DMS153 (cell line): ENCODE data around the gene MTREX.
A peak's percentile ranks its signal among the peaks of the same experiment; 100 is the strongest.

ENCODE experiments used
- DNase-seq: peaks from one replicate; lab custom pipeline; 2025; lab: John Stamatoyannopoulos, UW

MTREX gene

DNA sequence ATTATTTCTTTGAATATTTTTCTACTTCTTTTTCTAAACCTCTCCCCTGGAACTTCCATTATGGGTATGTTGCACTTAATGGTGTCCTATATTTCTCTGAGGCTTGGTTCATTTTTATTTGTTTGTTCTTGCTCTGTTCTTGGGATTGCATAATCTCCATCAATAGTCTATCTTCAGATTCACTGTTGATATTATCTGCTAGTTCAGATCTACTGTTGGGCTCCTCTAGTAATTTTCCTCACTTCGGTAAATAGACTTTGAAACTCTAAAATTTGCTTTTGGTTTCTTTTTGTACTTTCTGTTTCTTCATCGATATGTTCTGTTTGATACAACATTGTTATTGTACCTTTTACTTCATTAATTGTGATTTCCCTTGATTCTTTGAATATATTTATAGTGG, 76.3 kb downstream of the MTREX start:
- DNase-seq: no peak

DNA sequence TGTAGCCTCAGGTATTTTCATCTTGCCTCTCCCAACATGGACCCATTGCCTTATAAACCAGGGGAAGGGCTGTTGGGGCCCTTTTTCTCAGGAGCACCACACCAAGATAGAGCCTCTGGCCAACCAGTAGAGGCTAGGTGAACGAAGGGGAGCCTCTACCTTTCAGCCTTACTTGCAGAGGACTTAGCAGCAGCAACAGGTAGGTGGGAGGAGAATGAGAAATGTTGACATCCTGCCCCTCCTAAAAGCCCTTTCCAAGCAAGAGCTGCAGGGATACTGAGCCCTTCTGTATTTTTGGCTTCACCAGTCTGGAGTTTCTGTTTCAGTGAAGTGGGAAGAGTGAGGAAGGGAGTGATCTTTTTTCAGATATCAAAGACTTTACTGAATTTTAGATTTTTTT, 77.4 kb downstream of the MTREX start:
- no peak for DNase-seq

DNA sequence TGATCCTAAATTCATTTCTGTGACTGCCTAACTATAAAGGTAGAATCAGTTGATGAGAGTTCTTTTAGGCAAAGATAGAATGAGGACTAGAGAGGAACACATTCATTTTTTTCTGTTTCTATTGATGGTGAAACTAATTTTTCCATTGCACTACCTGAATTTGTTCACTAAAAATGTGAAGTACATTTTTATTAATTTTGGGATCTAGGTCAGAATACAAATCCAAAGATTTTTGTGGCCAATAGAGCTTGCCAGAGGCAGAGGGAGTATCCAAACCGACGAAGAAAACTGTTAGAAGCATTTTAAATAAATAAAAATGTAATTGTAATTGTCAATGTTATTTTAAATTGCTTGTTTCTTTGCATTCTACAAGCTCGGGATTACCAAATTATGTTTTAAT, 78.1 kb downstream of the MTREX start:
- DNase-seq: no peak

DNA sequence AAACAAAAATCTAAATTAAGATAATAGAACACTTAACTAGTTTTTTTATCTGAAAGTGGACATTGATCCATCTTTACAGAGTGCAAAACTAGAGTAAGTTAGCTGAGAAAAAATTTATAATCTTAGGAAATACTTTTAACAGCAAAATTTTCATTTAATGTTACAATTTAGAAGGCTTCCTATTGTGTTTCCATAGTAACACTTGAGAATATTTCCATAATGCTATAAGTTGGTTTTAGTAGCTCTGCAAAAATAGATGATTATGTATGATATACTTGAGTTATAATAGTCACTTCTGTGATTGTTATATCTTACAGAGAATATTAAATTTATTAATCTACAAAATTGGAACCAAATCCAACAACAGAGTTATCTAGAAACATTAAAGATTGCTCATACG, 78.6 kb downstream of the MTREX start:
- no peak for DNase-seq

GRCh38 chr5:55387865-55388264, 80.1 kb downstream of the MTREX start:
- DNase-seq: no peak

DNA sequence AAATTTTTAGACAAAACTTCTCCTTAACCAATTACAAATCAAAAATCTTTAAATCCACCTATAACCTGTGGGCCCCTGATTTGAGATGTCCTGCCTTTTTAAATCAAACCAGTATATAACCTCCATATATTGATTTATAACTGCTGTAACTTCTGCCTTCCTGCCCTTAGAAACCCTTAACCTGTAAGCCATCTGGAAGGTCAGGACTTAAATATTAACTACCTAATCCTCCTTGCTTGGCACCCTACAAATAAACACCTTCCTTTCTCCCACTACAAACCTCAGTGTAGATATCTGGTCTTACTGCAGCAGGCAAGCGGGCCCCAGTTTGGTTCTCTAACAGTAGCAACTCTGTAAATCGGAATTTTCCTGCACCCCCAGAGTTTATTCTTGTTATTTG, 83.9 kb downstream of the MTREX start:
- no peak for DNase-seq

DNA sequence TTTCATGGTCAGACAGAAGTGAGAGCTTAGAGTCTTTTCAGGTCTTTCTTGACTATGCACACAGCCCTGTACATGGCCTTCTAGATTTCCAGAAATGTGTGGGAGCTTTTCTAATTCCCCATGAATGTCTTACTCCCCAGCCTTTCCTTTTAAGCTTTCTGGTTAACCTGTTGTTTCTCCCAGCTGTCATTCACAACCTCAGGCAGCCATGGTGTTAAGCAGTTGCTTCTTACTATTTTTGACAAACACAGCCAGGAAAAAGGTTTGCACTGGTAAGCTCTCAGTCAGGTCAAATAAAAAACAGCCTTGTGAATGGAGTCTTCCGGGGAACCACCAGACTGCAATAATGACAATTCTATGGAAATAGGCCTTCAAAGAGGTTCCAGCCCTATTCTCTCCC, 84.9 kb downstream of the MTREX start:
- no peak for DNase-seq

DNA sequence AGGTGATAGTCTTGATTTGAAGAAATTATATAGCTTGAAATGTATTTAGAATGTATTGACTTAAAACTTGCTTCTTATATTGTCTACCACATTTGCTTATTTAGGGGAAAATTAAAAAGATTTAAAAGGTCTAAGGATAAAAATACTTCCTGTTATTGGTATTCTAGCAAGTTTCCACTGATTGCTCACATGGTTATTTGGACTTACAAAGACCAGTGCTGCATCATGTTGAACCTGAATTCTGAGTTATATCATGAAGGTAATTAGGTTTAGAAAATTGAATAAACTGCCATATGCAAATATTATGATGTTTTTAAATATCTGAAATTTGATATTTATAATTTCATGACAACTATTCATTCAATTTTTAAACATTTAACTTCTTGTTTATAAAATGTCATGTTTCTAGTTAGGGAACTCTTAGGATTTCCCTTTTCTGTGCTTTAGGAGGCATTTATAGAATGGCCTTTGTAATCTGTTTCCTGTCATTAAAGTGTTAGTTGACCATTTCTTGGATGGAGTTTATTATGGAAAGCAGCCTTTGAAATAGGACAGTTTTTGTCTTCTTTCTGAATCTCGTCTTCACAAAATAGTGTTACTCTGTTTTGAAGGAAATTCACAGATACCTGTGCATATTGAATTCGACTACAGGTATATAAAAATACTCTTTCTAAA, 85.8 kb downstream of the MTREX start:
- DNase-seq: no peak

DNA sequence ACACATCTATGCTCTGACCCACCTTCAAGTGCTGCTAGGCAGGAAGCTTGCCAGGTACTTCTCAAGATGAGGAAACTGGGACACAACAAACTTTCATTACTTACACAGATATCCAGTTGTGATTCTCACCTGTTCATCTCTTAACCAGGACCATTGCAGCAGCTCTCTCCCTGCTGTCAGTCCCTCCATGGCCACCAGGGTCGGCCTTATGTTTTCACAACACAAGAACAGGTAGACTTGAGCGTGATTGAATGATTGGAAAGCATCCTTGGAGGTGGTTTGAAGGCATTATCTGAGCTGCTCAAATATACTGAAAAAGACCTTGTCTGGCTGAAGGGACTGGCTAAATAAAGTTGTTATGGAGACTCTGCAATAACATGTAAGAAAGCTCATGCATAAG, 94.4 kb downstream of the MTREX start:
- DNase-seq: no peak

- peak; percentile 29 for DNase-seq
These were observed 98.5 kb downstream of the MTREX start for GRCh38 chr5:55406292-55406691.

DNA sequence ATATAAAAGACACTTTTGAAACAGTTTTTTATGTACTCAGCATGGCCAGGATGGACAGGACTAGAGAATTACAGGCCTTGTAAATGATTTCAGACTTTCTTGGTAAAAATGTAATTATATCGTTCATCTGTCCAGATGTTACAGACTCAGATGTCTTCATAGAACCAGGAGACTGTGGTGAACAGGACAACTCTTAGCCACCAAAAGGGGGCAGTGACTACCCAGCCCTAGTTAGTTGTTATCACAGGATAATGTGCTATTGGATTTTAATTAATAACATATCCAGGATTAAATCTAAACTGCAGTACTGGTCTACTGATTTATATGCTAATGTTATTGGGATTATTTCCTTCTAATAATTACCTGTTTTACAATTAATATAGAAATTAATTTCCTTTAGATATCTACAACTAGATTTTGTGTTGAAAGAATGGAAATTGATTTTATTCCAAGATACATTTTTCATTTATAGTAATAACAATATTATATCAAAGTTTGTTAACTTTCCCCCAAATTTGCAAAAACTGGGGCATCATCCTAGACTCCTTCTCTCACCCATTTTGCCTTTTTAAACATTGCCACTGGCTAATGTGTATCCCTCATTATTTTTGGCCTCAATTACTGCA, 99.4 kb downstream of the MTREX start:
- no peak for DNase-seq

- no peak for DNase-seq
These were observed 100.2 kb downstream of the MTREX start for GRCh38 chr5:55407984-55408383.

GRCh38 chr5:55409775-55410174, 102.0 kb downstream of the MTREX start:
- no peak for DNase-seq

DNA sequence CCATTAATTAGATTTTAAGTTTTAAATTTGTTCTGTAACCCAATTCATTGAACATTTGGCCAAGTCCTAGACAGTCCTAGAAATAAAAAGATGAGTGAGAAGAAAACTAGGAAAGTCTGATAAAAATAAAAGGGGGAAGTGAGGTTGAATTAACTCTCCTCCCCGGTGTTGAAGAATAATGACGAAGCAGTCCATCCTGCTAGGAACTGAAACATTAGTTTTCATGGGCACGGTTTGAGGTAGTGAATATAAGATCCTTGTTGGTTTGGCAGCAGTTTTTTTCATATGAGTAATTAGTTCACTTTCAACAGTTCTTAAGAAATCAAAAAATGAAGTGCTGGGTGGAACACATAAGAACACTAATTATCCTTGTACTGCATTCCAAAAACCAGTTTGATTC, 103.1 kb downstream of the MTREX start:
- DNase-seq: no peak

GRCh38 chr5:55411876-55412275, 104.1 kb downstream of the MTREX start:
- no peak for DNase-seq

GRCh38 chr5:55413644-55414043, 105.9 kb downstream of the MTREX start:
- no peak for DNase-seq

DNA sequence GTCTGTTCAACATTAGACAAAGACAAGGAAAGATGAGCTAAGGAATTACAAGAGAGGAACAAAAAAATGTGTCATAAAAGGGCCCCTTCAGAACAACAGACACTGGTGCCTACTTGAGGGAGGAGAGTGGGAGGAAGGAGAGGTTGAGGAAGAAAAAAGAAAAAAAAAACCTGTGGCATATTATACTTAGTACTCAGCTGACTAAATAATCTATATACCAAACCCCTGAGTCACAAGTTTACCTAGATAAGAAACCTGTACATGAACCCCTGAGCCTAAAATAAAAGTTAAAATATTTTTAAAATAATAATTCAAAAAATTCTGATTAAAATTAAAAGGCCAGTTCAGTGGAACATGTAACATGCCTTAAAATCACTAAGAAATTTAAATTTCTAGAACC, 107.3 kb downstream of the MTREX start:
- no peak for DNase-seq

- DNase-seq: no peak
These were observed 108.5 kb downstream of the MTREX start for GRCh38 chr5:55416306-55416705.

DNA sequence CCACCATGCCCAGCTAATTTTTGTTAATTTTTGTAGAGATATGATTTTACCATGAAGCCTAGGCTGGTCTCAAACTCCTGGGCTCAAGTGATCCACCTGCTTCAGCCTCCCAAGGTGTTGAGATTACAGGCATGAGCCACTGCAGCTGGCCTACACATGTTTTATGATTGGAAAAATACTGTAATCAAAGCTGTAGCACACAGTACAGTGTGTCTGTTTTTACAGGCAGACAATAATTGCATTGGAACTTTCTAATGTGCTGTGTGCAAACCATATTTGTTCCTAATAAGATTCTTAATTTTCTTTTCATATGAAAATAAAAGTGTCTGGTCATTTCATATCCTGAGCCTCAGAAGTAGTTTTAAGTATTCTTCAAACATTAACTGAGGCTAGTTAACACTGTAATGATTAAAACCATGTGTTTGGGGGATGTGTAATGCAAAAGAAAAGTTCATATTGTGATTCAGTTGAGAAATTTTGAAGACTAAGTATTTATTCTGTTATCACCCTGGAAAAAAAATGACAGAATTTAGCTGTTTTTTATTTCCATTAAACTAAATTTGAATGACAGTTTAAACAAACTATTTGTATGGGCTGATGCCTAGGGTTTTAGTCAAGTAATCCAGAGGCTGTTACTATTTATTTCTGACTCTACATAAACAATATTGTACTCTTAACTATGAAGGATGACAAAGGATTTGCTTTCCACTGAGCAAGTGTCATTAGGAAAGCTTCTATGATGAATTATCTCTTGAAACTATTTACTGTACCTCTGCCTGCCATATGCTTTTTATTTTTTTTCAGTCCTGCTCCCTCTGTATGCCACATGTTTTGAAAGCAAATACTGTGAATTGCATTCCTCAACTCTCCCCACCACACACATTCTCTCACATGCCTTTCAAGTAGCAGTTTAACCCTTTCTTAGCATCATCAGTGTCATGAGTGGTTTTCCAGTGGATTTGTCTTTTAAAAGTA, 111.5 kb downstream of the MTREX start:
- DNase-seq: no peak

DNA sequence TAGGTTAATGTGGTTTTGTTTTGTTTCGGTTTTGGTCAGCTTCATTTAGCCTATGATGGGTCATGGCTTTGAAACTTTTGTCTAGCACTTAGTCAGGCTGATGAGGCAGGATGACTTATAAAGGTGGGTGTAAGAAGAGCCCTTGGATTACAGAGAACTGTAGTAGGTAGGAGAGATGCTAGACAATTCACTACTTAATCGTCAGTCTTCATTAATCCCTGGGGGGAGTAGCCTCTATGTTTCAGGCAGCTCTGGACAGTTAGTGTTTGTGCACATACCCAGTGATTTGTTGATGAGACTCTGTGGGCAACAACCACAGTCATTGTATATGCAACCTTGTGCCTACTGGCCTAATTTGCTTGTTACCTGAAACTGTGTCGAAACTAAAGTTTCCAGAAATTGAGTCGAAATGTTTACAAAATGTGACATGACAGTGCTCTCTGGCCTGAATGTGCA, 113.3 kb downstream of the MTREX start:
- no peak for DNase-seq

DNA sequence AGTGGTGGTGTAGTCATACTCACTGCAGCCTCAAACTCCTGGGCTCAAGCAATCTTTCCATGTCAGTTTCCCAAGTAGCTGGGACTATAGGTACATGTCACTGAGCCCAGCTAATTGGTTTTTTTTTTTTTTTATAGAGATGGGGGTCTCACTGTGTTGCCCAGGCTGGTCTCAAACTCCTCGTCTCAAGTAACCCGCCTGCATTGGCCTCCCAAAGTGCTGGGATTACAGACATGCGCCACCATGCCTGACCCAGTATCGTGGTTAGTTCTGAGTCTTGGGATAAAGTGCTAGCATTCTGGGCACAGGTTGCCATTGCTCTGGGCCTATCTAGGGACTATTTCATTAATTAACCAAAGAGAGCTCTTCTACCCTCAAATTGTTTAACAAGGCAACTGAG, 118.7 kb downstream of the MTREX start:
- DNase-seq: no peak

DNA sequence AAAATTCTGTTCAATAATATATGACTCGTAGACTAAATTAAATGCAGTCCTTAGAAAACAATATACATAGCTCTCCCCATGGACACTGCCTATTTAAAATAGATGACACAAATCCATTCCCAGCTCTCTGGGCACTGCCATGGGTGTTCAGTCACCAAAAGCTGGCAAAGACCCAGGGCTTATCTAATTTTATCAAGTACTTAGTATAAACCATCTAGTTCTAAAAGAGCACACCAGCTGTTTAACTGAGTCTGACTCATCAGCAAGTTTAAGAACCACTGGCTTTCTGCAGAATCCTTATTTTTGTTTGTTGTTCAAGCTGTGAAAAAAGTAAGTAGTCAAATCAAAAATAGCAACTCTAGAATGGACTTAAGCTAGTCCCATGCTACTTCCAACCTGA, 119.4 kb downstream of the MTREX start:
- DNase-seq: no peak

DNA sequence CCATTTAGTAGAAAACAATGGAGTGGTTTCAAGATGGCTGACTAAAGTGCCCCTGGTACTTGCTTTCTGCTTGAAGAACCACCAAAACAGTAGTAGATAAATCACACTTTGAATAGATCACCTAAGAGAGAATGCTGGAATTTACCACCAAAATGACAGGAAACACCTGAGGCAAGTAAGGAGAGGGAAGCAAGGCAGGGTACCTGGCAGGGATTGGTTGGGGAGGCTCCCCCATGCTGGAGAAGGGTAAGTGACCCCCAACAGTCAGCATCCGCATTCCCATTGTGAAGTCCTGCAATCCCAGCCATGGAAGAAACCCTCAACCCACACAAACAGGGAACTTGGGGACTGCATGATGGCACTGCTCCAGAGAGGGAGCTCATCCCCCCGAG, 121.4 kb downstream of the MTREX start:
- no peak for DNase-seq
